ENCODE results near the gene KRTAP10-7.

The KRTAP10-7 gene

GRCh38 chr21:44574457-44575306 lies 25.7 kb upstream of the KRTAP10-7 start:
- in situ Hi-C loops (cut with HindIII; ENCODE audit: low pct_ligation_motif_present, low sequenced_read_pairs), result no loop called here
- Histone ChIP-seq H3K27me3 (replicated peaks) (no peaks in the 10 kb centered on the region), H3K27ac (no peak overlapping the region), H3K36me3 (replicated peaks) (no peaks in the 10 kb centered on the region), H3K4me3 (ENCODE audit: low read depth, low read length) (no peak overlapping the region)
- TF ChIP-seq, protein P1, sequence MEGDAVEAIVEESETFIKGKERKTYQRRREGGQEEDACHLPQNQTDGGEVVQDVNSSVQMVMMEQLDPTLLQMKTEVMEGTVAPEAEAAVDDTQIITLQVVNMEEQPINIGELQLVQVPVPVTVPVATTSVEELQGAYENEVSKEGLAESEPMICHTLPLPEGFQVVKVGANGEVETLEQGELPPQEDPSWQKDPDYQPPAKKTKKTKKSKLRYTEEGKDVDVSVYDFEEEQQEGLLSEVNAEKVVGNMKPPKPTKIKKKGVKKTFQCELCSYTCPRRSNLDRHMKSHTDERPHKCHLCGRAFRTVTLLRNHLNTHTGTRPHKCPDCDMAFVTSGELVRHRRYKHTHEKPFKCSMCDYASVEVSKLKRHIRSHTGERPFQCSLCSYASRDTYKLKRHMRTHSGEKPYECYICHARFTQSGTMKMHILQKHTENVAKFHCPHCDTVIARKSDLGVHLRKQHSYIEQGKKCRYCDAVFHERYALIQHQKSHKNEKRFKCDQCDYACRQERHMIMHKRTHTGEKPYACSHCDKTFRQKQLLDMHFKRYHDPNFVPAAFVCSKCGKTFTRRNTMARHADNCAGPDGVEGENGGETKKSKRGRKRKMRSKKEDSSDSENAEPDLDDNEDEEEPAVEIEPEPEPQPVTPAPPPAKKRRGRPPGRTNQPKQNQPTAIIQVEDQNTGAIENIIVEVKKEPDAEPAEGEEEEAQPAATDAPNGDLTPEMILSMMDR (IDR thresholded peaks at IDR 0.05; ENCODE audit: low read depth, low read length, missing control alignments), result no peak
- DNase-seq, result no peak

- Histone ChIP-seq H3K27me3 (replicated peaks) (no peaks in the 10 kb centered on the region), H3K36me3 (replicated peaks) (no peaks in the 10 kb centered on the region), H3K27ac (no peak overlapping the region), H3K4me3 (ENCODE audit: low read depth, low read length) (no peak overlapping the region)
- TF ChIP-seq, protein P1 (IDR thresholded peaks at IDR 0.05; ENCODE audit: low read depth, low read length, missing control alignments), result no peak
- no peak for DNase-seq
- in situ Hi-C loops (cut with HindIII; ENCODE audit: low pct_ligation_motif_present, low sequenced_read_pairs), result no loop called here
Measured at GRCh38 chr21:44575307-44576024, 24.9 kb upstream of the KRTAP10-7 start.

DNA sequence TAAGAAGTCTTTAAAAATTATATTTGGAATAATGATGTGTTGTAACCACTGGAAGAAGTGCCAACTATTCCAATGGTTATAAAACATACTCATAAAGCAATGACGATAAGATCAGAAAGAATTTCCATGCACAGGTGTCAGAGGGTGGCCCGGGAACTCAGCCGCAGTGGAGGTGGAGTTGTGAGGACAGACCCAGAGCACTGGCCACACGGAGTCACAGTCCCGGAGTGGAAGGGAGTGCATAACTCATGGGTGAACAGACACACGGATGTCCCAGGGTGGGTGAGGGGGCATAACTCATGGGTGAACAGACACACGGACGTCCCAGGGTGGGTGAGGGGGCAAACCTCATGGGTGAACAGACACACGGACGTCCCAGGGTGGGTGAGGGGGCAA lies 24.4 kb upstream of the KRTAP10-7 start:
- no peak for DNase-seq
- no peaks in the 10 kb centered on the region for H3K36me3 ChIP-seq (replicated peaks)
- no peak overlapping the region for H3K27ac ChIP-seq
- H3K27me3 ChIP-seq (replicated peaks), result no peaks in the 10 kb centered on the region
- in situ Hi-C loops (cut with HindIII; ENCODE audit: low pct_ligation_motif_present, low sequenced_read_pairs), result no loop called here
- no peak overlapping the region for H3K4me3 ChIP-seq (ENCODE audit: low read depth, low read length)
- TF ChIP-seq, protein P1 (IDR thresholded peaks at IDR 0.05; ENCODE audit: low read depth, low read length, missing control alignments), result no peak

GRCh38 chr21:44578371-44579055 lies 21.9 kb upstream of the KRTAP10-7 start:
- Histone ChIP-seq H3K27me3 (replicated peaks) (no peaks in the 10 kb centered on the region), H3K27ac (no peak overlapping the region), H3K36me3 (replicated peaks) (no peaks in the 10 kb centered on the region), H3K4me3 (ENCODE audit: low read depth, low read length) (no peak overlapping the region)
- no peak for DNase-seq
- TF ChIP-seq, protein P1 (IDR thresholded peaks at IDR 0.05; ENCODE audit: low read depth, low read length, missing control alignments), result no peak
- in situ Hi-C loops (cut with HindIII; ENCODE audit: low pct_ligation_motif_present, low sequenced_read_pairs), result no loop called here

- Histone ChIP-seq H3K36me3 (replicated peaks) (no peaks in the 10 kb centered on the region), H3K27me3 (replicated peaks) (no peaks in the 10 kb centered on the region), H3K27ac (no peak overlapping the region), H3K4me3 (ENCODE audit: low read depth, low read length) (no peak overlapping the region)
- TF ChIP-seq, protein P1 (IDR thresholded peaks at IDR 0.05; ENCODE audit: low read depth, low read length, missing control alignments), result no peak
- no peak for DNase-seq
- in situ Hi-C loops (cut with HindIII; ENCODE audit: low pct_ligation_motif_present, low sequenced_read_pairs), result no loop called here
Measured at GRCh38 chr21:44579056-44579832, 21.2 kb upstream of the KRTAP10-7 start.
